Large intestine (tissue), 3 donors: ENCODE data around the gene CAMK2D. TPM values are rescaled to one million over a fixed set of nuclear protein-coding genes. Genes with fewer than 3 reads are reported as not detected.
"Not testable (repeated sequence)": the region's sequence is repeated elsewhere in the genome, so short reads cannot be mapped to it uniquely, and the experiment has no call there.

Experiments used
- DNase-seq, 2 donors: peaks; one replicate each; pipeline versions ENCODE4 v3.0.0 to v3.0.0-alpha.2; 2013
- H3K27ac ChIP-seq: one replicate; pipeline ENCODE4 v1.5.1; 2013; ENCODE audit warnings: low read length
- H3K27me3 ChIP-seq: 2 replicates; pipeline ENCODE4 v1.6.1; 2013; ENCODE audit warnings: low read length; ENCODE audit not compliant: control insufficient read depth, insufficient read depth
- H3K36me3 ChIP-seq: 2 replicates; pipeline ENCODE4 v1.6.1; 2013; ENCODE audit warnings: low read length; ENCODE audit not compliant: control insufficient read depth, insufficient read depth
- H3K4me1 ChIP-seq: one replicate; pipeline ENCODE4 v1.6.1; 2013; ENCODE audit warnings: low read length; ENCODE audit not compliant: control insufficient read depth, insufficient read depth
- H3K4me3 ChIP-seq: one replicate; pipeline ENCODE4 v1.5.1; 2013; ENCODE audit warnings: low read length
- H3K9me3 ChIP-seq: one replicate; pipeline ENCODE4 v1.6.1; 2013; ENCODE audit warnings: mild to moderate bottlenecking, low read depth, low read length, moderate library complexity; ENCODE audit not compliant: control insufficient read depth
- WGBS: methylation state at CpG from one replicate; pipeline ENCODE4 v1.1.5; 2013; ENCODE audit warnings: low lambda C conversion rate; ENCODE audit not compliant: insufficient coverage; 5-methylcytosine and 5-hydroxymethylcytosine counted together
- polyA plus RNA-seq: library from polyadenylated mRNA; unstranded; fragments of 120-200 nt; gene quantifications from one replicate; pipeline ENCODE4 v1.2.1, GENCODE V29; 2013

Gene CAMK2D
- polyA plus RNA-seq, 1 donor, result 67.7 TPM

DNA sequence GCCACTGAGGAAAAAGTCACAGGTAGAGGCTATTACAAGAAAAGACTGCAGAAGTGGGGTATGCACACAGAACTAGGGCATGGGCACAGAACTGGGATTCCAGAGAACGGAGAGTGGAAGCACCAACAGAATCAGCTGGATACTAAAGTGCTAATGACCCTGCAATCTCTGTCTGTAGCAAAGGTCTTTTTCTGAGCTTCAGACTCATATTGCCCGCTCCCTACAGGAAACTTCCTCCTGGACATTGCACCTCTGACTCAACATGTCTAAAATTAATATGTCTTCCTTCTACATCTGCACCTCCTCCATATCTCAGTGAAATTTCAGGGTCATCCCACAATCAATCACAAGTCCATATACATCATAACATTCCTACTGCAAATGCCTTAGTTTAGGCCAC lies 5.3 kb upstream of the CAMK2D start:
- H3K9me3 ChIP-seq, result peaks cover under 1% of the 10 kb centered on the region
- WGBS, result no CpG with 5 or more reads among the region's 2 CpGs
- peak overlapping the region; percentile 89 for H3K27ac ChIP-seq
- no peaks in the 10 kb centered on the region for H3K27me3 ChIP-seq
- H3K4me1 ChIP-seq, result peaks cover 30% of the 10 kb centered on the region
- DNase-seq, result peak; percentile 77 to 90
- H3K4me3 ChIP-seq, result no peak overlapping the region
- no peaks in the 10 kb centered on the region for H3K36me3 ChIP-seq

DNA sequence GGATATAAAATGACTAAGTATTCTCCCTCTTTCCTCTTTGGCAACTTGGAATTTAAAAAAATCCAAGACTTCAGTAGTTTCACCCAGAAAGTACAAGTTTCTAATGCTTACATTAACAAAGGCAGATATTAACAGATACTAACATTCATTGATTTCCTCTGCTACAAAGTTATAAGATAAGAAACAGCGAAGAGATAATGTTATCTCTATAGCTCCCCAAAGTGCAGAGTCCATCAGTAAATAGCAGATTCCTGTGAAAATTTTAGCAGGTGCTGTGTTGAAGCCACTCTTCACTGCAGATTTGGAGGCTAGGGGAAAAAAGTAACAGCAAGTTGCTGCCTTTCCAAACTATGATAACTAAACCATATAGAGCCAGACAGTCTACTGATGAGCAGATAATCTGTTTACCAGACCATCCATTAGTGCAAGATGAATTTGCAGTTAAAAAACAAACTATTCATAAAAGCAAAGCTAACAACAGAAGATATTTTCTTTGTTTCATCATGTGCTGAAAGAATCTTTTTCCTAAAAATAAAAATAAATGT lies 3.3 kb upstream of the CAMK2D start:
- H3K4me3 ChIP-seq, result no peak overlapping the region
- no peaks in the 10 kb centered on the region for H3K27me3 ChIP-seq
- WGBS, result no CpG with 5 or more reads among the region's 1 CpG
- no peak for DNase-seq
- peaks cover 30% of the 10 kb centered on the region for H3K4me1 ChIP-seq
- H3K27ac ChIP-seq, result peak overlapping the region; percentile 34
- no peaks in the 10 kb centered on the region for H3K9me3 ChIP-seq
- H3K36me3 ChIP-seq, result no peaks in the 10 kb centered on the region

DNA sequence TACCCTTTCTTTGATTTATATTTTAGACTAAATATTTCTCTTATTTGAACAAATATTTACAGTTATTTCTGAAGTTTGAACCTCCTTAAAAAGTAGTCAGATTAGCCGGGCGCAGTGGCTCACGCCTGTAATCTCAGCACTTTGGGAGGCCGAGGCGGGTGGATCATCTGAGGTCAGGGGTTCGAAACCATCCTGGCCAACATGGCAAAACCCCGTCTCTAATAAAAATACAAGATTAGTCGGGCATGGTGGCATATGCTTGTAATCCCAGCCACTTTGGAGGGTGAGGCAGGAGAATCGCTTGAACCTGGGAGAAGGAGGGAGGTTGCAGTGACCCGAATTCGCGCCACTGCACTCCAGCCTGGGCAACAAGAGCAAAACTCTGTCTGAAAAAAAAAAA lies 2.4 kb upstream of the CAMK2D start:
- WGBS, result 83% methylated on average over 1 of the region's 12 CpGs
- peak overlapping the region; percentile 99 for H3K27ac ChIP-seq
- DNase-seq, H3K9me3 ChIP-seq, H3K36me3 ChIP-seq, H3K27me3 ChIP-seq, H3K4me3 ChIP-seq: not testable (repeated sequence)
- peaks cover 30% of the 10 kb centered on the region for H3K4me1 ChIP-seq

DNA sequence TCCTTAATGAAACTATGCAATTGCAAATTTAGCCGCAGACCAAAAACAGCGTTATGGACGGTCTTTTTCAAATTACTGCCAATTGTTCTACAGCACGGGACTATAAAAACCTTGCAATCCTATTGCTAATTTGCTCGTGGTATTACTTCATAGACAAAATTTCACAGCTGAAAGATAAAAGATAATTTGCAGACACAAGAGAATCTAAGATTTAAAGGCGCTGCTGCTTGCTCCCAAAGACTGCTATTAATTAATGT lies 1.4 kb upstream of the CAMK2D start:
- no peak for DNase-seq
- WGBS, result 0% methylated on average over 2 of the region's 6 CpGs

DNA sequence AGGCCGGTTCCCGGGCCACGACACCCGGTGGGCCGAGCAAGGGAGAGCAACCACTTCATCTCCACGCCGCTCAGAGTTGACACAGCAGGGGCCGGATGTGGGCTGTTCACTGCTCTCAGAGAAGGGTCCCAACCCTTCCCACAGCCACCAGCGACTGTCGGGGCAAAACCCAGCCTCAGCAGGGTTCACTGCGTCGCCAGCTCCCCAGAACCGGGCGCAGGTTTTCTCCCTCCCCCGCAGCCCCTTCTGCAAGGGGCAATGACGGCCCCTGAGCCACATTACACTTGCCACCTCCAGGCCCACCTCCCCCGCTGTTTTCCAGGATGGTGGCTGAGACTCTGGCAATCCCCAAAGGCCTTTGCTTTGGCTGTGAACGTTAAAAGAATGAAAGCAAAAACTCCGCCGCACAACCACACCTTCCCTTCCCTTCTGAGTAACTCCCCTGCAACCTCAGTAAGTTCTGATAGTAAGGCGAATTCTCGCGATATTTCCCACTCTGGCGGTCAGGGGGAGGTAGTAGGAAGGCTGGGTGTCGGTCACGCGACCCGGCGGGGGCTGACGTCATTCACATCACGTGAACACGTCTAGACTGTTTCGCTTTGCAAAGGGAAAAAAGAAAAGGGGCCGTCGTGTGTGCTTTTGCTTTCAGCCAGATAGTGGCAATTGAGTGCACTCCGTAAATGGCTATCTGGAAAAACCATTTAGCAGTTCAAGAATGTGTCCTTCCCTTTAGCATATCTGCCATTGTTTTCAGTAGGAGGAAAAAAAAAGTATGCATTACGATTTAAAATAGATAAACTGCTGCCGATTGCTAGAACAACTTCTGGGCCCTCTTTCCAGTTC lies 869 bp upstream of the CAMK2D start:
- peaks cover under 1% of the 10 kb centered on the region for H3K36me3 ChIP-seq
- H3K9me3 ChIP-seq, result no peaks in the 10 kb centered on the region
- peak overlapping the region; percentile 99 for H3K27ac ChIP-seq
- H3K4me3 ChIP-seq, result peak overlapping the region; percentile 89
- no peaks in the 10 kb centered on the region for H3K27me3 ChIP-seq
- no CpG with 5 or more reads among the region's 38 CpGs for WGBS
- DNase-seq, result peak; percentile 100
- H3K4me1 ChIP-seq, result peaks cover 33% of the 10 kb centered on the region

More for the DNA sequence above, 1.4 kb upstream of the CAMK2D start:
- no peaks in the 10 kb centered on the region for H3K27me3 ChIP-seq
- H3K4me3 ChIP-seq, result peak overlapping the region; percentile 89
- H3K9me3 ChIP-seq, result no peaks in the 10 kb centered on the region
- H3K4me1 ChIP-seq, result peaks cover 33% of the 10 kb centered on the region
- H3K36me3 ChIP-seq, result no peaks in the 10 kb centered on the region
- H3K27ac ChIP-seq, result peak overlapping the region; percentile 99

DNA sequence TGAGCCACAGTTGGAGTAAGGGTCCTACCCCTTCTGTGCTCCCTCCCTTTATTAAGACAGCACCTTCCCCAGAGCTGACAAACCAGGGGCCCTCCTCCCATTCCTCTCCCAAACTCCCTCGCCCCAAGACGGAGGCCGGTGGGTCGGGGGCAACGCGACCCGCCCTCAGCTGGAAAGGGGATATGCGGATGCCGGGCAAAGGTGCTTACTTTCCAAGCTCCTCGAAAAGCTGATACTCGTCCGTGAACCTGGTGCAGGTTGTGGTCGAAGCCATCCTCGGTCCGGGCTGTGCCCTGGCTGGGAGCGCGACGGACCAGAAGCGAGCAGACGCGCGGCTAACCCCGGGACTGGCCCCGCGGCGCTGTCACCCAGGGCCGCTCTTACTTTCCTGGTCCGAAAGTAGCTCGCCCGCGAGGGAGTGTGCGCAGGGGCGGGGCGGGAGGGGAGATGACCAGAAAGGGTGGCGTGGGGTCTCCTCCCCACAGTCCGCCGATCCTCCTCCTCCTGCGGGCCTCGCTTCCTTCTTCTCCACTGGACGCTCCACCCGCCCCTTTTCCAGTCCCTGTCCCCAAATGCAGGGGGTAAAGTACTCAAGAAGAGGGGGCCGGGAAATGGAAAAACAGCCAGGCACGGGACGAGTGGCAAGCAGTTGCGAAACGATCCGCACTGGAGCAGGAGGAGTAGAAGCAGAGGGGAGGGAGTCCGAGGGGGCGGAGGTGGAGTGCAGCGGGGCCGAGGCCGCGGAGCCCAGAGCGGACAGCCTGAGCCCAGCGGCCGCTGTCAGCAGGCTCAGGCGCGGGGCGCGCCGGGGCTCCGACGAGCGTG lies 531 bp downstream of the CAMK2D start:
- peak in 1 of 2 donors; percentile 75 for DNase-seq
- no peaks in the 10 kb centered on the region for H3K27me3 ChIP-seq
- peaks cover 2% of the 10 kb centered on the region for H3K36me3 ChIP-seq
- H3K27ac ChIP-seq, result peak overlapping the region; percentile 99
- WGBS, result no CpG with 5 or more reads among the region's 64 CpGs
- H3K4me3 ChIP-seq, result peak overlapping the region; percentile 89
- H3K9me3 ChIP-seq, result no peaks in the 10 kb centered on the region
- peaks cover 25% of the 10 kb centered on the region for H3K4me1 ChIP-seq

DNA sequence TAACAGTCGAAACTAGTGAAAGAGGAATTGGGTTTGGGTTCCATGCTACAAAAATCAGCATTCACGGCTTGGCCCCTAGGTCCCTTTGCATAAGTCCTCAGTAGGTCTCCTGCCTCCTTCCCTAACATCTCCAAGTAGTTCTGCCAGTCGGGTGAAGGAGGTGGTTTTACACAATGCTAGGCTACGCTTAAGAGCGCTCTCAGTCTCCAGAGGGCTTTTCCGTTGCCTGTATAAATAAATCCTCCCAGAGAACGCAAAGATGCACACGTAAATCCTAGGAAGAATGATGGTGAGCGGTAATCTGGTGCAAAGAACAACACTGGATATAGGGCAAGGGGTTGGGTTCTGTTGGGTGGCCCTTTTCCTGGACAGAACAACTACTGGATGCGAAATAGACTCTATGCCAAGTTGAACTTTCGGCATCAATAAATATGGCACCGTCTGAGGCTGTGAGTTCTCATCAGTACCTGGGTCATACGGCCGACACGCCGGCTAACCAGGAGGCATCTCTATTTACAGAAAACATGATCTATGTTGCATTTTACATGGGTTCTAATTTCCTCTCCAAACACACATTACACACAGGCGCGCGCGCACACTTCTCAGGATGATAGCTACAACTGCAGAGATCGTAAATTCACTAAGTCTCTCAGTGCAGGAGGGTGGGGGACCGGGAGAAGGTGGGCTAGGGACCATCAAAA lies 1.3 kb downstream of the CAMK2D start:
- H3K36me3 ChIP-seq, result peaks cover 4% of the 10 kb centered on the region
- no peaks in the 10 kb centered on the region for H3K27me3 ChIP-seq
- peaks cover 18% of the 10 kb centered on the region for H3K4me1 ChIP-seq
- H3K27ac ChIP-seq, result peak overlapping the region; percentile 99
- WGBS, result 0% methylated on average over 3 of the region's 22 CpGs
- peak overlapping the region; percentile 89 for H3K4me3 ChIP-seq
- no peaks in the 10 kb centered on the region for H3K9me3 ChIP-seq
- peak; percentile 32 to 75 for DNase-seq

DNA sequence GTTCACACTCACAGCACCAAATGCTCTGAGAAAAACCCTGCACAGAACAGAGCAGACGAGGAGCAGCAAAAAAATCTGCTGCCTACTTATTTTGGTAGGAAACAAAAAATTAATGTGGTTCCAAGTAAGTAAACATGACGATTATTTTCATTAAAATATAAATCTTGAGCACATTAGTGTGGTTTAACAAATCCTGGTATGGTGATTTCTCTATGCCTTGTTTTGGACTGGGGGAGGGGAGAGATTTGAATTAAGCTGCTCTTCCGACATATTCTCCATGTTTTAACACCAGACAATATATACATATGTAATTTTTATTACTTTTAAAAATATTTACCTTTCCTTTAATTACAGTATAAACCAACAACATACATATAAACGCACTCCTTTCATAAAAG lies 1.8 kb downstream of the CAMK2D start:
- peak overlapping the region; percentile 99 for H3K27ac ChIP-seq
- H3K27me3 ChIP-seq, result no peaks in the 10 kb centered on the region
- DNase-seq, result no peak
- H3K9me3 ChIP-seq, result no peaks in the 10 kb centered on the region
- 0% methylated on average over 1 of the region's 4 CpGs for WGBS
- peaks cover 4% of the 10 kb centered on the region for H3K36me3 ChIP-seq
- peaks cover 13% of the 10 kb centered on the region for H3K4me1 ChIP-seq
- H3K4me3 ChIP-seq, result peak overlapping the region; percentile 89

DNA sequence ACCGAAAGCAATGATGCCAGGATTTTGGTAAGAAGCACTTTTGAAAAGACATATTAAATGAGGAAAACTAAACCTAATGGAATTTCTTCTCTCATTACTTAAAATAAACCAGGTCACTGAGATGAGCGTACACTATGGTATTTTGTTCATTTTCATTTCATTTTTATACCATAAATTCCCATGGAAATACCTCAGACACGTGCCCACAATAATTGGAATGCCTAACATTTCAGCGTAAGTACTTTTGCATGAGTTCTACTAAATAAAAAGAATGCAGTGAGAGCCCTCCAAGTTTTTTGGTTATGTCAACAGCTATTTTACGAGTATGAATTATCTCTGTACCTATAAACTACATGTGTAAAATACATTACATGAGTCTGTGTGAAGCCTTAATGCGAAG lies 3.2 kb downstream of the CAMK2D start:
- Histone ChIP-seq H3K4me1 (peaks cover 3% of the 10 kb centered on the region), H3K9me3 (no peaks in the 10 kb centered on the region), H3K4me3 (peak overlapping the region; percentile 89), H3K36me3 (peaks cover 4% of the 10 kb centered on the region), H3K27ac (peak overlapping the region; percentile 99), H3K27me3 (no peaks in the 10 kb centered on the region)
- WGBS, result 80% methylated on average over 3 of the region's 6 CpGs
- DNase-seq, result no peak

DNA sequence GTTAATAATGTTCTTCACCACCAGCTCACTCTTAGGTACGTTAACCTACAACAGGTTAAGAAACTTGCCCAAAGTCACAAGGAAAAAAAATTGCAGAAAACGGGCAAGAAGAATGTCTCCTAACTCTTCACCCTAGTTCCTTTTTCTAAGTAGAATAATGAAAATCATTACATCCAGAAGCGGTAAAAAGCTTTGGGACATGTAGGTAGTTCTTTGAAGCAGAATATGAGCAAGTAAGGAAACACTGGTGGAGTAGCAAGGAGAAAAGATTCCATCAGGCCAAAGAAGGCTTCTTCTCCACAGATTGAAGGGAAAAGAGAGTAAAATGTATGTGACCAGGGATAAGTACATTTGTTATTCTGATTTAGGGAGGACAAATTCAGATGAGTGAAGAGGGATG lies 4.1 kb downstream of the CAMK2D start:
- no peak for DNase-seq
- Histone ChIP-seq H3K4me3 (no peak overlapping the region), H3K27me3 (no peaks in the 10 kb centered on the region), H3K9me3 (no peaks in the 10 kb centered on the region), H3K36me3 (peaks cover 4% of the 10 kb centered on the region), H3K4me1 (peaks cover 3% of the 10 kb centered on the region), H3K27ac (no peak overlapping the region)
- WGBS, result 100% methylated on average over 3 of the region's 3 CpGs
